ENCODE measurements around the gene SH3PXD2A. TPM values are rescaled to one million over a fixed set of nuclear protein-coding genes. Genes with fewer than 3 reads are reported as not detected.
A peak's percentile ranks its signal among the peaks of the same experiment; 100 is the strongest.

The SH3PXD2A gene
- total RNA-seq, 1 donor from 2014 or later: 35.2 TPM

- no peak overlapping the region for H3K27ac ChIP-seq
- no peaks in the 10 kb centered on the region for H3K4me1 ChIP-seq
- no peaks in the 10 kb centered on the region for H3K9me3 ChIP-seq
- ATAC-seq (no peak), DNase-seq (no peak)
- intact Hi-C loops (cut with DNase I): loop anchor here (5.0 kb wide), 1 partner anchor 144 kb away; the partner anchor contains the start of gene SH3PXD2A
- TF ChIP-seq, protein P1, sequence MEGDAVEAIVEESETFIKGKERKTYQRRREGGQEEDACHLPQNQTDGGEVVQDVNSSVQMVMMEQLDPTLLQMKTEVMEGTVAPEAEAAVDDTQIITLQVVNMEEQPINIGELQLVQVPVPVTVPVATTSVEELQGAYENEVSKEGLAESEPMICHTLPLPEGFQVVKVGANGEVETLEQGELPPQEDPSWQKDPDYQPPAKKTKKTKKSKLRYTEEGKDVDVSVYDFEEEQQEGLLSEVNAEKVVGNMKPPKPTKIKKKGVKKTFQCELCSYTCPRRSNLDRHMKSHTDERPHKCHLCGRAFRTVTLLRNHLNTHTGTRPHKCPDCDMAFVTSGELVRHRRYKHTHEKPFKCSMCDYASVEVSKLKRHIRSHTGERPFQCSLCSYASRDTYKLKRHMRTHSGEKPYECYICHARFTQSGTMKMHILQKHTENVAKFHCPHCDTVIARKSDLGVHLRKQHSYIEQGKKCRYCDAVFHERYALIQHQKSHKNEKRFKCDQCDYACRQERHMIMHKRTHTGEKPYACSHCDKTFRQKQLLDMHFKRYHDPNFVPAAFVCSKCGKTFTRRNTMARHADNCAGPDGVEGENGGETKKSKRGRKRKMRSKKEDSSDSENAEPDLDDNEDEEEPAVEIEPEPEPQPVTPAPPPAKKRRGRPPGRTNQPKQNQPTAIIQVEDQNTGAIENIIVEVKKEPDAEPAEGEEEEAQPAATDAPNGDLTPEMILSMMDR (IDR thresholded peaks at IDR 0.05): no peak
- no peaks in the 10 kb centered on the region for H3K27me3 ChIP-seq
- H3K4me3 ChIP-seq: no peak overlapping the region
- no peaks in the 10 kb centered on the region for H3K36me3 ChIP-seq
Measured at GRCh38 chr10:103713676-103714075, 141.7 kb downstream of the SH3PXD2A start.

DNA sequence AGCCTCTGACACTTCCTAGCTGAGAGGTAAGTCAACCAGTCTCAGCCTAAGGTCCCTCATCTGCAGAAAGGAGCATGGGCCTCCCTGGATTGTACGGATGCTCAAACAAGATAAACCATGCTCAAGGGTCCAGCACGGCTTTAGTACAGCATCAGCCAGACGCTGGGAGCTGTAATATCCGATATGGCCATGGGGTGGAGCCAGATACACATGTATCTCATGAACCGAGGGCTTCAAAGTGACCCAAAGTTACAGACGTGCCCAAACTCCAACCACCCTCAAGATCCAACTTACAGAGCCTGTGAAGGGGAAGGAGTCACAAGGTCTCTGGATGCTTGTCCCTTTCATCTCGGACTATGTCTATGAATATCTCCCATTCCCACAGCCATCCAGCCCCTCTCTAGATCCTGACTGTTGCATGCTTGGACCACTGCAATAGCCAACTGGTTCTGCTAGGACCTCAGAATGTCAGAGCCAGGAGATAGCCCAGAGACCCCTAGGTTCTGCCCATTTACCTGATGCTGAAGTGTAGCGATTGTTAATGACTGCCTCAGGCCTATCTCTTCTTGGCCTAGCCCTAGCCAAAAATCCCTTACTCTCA, 142.4 kb downstream of the SH3PXD2A start:
- Histone ChIP-seq H3K27ac (no peak overlapping the region), H3K36me3 (no peaks in the 10 kb centered on the region), H3K9me3 (no peaks in the 10 kb centered on the region), H3K27me3 (no peaks in the 10 kb centered on the region), H3K4me3 (no peak overlapping the region), H3K4me1 (no peaks in the 10 kb centered on the region)
- intact Hi-C loops (cut with DNase I): loop anchor here (5.0 kb wide), 1 partner anchor 144 kb away; the partner anchor contains the start of gene SH3PXD2A
- peak; percentile 92 for ATAC-seq
- TF ChIP-seq, protein P1 (IDR thresholded peaks at IDR 0.05): peak; percentile 93
- DNase-seq: no peak

DNA sequence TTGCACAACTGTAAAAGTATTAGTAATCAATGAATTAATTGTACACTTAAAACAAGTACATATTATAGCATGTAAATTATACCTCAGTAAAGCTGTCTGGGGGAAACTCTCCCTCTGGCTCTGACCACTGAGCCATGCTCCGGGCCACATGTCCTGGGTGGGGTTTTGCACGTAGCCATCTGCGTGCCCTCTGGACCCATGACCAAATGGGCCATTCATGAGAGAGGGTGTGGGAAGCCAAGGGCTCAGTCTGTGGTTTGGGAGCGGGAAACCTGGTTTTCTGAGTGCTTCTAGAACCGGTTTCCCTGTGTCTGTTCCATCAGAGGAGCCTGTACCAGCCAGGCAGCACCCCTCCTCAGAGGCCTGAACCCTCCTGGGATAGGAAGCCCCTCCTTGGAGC, 143.2 kb downstream of the SH3PXD2A start:
- ATAC-seq (no peak), DNase-seq (no peak)
- TF ChIP-seq, protein P1 (IDR thresholded peaks at IDR 0.05): no peak
- no peaks in the 10 kb centered on the region for H3K9me3 ChIP-seq
- no peaks in the 10 kb centered on the region for H3K4me1 ChIP-seq
- no peak overlapping the region for H3K4me3 ChIP-seq
- intact Hi-C loops (cut with DNase I): loop anchor here (5.0 kb wide), 1 partner anchor 145 kb away; the partner anchor contains the start of gene SH3PXD2A
- H3K27me3 ChIP-seq: no peaks in the 10 kb centered on the region
- H3K36me3 ChIP-seq: no peaks in the 10 kb centered on the region
- H3K27ac ChIP-seq: no peak overlapping the region

GRCh38 chr10:103711351-103711994, 143.9 kb downstream of the SH3PXD2A start:
- Histone ChIP-seq H3K27me3 (no peaks in the 10 kb centered on the region), H3K36me3 (no peaks in the 10 kb centered on the region), H3K9me3 (no peaks in the 10 kb centered on the region), H3K4me3 (no peak overlapping the region), H3K4me1 (no peaks in the 10 kb centered on the region), H3K27ac (no peak overlapping the region)
- DNase-seq: no peak
- intact Hi-C loops (cut with DNase I): loop anchor here (5.0 kb wide), 1 partner anchor 146 kb away; the partner anchor contains the start of gene SH3PXD2A
- no peak for ATAC-seq
- TF ChIP-seq, protein P1 (IDR thresholded peaks at IDR 0.05): no peak

- Histone ChIP-seq H3K4me1 (no peaks in the 10 kb centered on the region), H3K27me3 (no peaks in the 10 kb centered on the region), H3K27ac (no peak overlapping the region), H3K9me3 (no peaks in the 10 kb centered on the region), H3K36me3 (no peaks in the 10 kb centered on the region), H3K4me3 (no peak overlapping the region)
- ATAC-seq: no peak
- TF ChIP-seq, protein P1 (IDR thresholded peaks at IDR 0.05): no peak
- DNase-seq: no peak
- intact Hi-C loops (cut with DNase I): loop anchor here (5.0 kb wide), 1 partner anchor 147 kb away; the partner anchor contains the start of gene SH3PXD2A
Measured at GRCh38 chr10:103710490-103710889, 144.9 kb downstream of the SH3PXD2A start.
